ENCODE results near the gene C2orf78. TPM values are rescaled to one million over a fixed set of nuclear protein-coding genes. Genes with fewer than 3 reads are reported as not detected.

C2orf78 gene
- total RNA-seq, 1 donor from 2014 or later: not detected

DNA sequence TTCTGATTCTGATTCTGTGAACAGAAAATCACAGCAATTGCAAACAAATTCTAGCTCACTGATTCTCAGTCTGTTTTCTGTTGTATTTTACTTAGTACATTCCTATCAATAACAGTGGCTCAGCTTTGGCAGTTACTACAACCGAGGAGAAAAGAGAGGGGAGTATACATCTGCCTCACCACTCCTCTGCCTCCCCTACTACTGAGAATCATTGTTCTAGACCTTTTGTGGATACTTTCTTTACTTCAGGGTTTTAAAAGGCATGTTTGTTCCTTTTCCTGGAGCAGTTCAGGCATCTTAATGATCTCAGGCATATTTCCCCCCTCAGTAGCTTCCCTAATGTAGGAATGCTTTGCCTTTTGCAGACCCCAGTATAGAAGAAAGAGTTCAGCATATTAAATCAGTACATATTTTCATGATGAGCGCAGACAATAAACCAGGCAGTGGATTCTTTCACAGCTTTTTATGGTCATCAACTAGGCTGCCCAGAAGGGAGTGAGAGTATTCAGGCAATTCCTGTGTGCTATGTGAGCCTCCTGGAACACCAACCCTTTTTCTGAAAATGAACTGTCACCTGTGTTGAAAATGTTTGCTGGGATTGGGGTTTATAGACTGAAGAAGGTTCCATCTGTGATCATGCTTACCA, 55.0 kb downstream of the C2orf78 start:
- no peak overlapping the region for H3K4me3 ChIP-seq (ENCODE audit: low read depth, low read length)
- TF ChIP-seq, protein P1, sequence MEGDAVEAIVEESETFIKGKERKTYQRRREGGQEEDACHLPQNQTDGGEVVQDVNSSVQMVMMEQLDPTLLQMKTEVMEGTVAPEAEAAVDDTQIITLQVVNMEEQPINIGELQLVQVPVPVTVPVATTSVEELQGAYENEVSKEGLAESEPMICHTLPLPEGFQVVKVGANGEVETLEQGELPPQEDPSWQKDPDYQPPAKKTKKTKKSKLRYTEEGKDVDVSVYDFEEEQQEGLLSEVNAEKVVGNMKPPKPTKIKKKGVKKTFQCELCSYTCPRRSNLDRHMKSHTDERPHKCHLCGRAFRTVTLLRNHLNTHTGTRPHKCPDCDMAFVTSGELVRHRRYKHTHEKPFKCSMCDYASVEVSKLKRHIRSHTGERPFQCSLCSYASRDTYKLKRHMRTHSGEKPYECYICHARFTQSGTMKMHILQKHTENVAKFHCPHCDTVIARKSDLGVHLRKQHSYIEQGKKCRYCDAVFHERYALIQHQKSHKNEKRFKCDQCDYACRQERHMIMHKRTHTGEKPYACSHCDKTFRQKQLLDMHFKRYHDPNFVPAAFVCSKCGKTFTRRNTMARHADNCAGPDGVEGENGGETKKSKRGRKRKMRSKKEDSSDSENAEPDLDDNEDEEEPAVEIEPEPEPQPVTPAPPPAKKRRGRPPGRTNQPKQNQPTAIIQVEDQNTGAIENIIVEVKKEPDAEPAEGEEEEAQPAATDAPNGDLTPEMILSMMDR (conservative IDR thresholded peaks at IDR 0.05; ENCODE audit: low read depth, low read length): no peak
- DNase-seq (ENCODE audit: low read depth): no peak

DNA sequence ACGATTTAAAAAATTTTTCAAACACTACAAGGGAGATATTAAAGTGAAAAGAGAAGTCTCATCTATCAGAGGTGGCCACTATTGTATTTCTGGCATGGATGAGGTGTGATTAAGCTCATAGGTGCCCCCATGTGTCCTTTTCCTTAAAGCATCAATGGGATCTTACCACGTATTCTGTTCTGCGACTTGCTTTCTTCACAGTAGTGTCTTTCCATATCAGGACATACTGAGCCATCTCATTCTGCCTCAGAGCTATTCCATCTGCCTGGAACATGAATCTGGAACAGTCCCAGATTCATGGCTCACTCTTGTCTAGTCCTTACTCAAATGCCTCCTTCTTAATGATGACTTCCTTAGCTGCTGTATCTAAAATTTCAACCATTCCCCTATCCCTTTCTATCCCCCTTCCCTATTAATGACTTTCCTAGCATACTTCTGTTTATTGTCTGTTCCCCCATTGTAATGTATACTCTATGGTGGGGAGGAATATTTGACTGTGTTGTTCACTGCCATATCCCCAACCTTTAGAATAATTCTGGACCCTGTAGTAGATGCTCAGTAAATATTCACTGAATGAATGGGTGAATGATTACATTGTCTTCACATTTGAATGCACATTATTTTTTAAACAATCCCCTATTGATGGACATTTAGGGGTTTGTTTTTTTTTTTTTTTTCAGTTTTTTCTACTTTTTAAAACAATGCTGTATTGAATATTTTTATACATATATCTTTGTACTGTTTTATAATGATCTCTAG, 55.8 kb downstream of the C2orf78 start:
- TF ChIP-seq, protein P1 (conservative IDR thresholded peaks at IDR 0.05; ENCODE audit: low read depth, low read length): peak; percentile 7
- DNase-seq (ENCODE audit: low read depth): no peak
- H3K4me3 ChIP-seq (ENCODE audit: low read depth, low read length): no peak overlapping the region

DNA sequence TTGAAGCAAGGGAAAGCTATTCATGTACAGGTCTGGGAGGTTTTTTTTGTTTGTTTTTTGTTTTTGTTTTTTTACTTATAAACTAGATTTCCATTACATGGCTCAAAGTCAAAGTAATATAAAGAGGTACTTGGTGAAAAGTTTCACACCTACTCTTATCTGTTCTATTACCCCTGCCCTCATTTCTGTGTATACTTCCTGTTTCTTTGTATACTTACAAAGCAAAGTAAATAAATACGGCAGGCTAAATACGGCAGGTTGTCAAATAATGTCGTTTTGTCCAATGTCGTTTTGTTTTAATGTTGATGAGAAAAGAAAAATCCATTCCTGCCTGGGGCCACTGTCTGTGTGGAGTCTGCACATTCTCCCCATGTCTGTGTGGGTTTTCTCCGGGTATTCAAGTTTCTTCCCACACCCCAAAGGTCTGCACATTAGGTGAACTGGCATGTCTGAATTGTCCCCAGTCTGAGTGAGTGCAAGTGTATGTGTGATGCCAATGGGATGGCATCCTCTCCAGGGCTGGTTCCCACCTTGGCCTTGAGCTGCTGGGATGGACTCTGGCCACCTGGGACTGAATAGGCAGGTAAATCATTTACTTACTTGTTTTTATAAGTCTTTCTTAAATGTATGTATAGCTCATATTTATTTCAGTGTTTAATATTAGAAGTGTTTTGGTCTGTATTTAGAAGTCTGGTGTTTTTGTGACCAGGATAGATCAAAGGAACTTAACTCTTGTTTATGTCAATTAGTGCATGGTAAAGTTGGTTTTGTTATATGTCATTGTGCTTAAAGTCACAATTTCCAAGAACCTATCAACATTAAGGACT, 58.1 kb downstream of the C2orf78 start:
- no peak overlapping the region for H3K4me3 ChIP-seq (ENCODE audit: low read depth, low read length)
- TF ChIP-seq, protein P1 (conservative IDR thresholded peaks at IDR 0.05; ENCODE audit: low read depth, low read length): no peak
- DNase-seq (ENCODE audit: low read depth): no peak

DNA sequence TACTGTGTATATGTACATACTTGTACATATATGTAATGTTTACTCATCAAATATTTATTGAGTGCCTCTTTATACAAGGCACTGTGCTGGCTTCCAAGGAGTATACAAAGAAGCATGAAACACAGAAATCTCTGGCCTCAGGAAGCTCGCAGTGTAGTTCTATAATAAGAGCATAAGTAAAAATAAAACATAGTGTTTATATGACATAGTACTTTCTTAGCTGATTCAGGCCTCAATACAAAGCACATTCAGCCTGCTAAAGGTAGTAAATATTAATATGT, 58.7 kb downstream of the C2orf78 start:
- TF ChIP-seq, protein P1 (conservative IDR thresholded peaks at IDR 0.05; ENCODE audit: low read depth, low read length): no peak
- DNase-seq (ENCODE audit: low read depth): no peak
- H3K4me3 ChIP-seq (ENCODE audit: low read depth, low read length): no peak overlapping the region

DNA sequence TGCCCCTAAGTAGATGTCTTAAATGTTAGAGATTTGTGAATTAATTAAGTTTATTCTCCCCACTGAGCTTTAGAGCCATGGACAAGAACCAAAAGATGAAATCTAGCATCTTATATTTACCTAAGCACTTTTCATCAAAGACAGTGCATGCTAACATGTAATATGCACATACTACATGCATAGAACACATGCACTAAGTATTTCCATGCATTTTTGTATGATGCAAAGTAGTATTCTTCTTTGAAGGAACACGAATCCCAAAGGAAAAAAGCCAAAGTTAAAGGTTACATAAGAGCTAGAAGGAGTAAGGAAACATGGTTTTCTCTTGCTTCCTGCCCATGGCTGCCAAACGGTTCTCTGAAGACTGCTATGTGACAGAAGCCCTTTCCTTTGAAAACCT, 60.1 kb downstream of the C2orf78 start:
- TF ChIP-seq, protein P1 (conservative IDR thresholded peaks at IDR 0.05; ENCODE audit: low read depth, low read length): no peak

DNA sequence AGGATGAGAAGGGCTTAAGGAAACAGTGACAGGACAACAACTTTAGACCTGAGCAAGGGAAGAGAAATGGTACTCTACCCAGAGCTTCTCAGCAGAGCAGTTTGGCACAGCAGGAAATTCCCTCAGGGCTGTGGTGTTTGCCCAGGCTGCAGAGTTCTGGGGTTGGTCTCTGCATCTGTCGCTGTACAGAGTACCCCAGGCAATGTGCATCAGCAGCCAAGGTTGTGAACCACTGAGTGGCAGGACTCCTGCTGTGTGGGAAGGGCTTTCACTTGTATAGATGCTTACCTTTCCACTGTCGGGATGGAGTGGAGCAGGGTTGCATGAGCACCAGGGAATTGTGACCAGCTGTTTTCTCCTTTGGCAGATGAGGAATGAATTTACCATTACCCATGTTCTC, 66.0 kb downstream of the C2orf78 start:
- TF ChIP-seq, protein P1 (conservative IDR thresholded peaks at IDR 0.05; ENCODE audit: low read depth, low read length): no peak
- no peak overlapping the region for H3K4me3 ChIP-seq (ENCODE audit: low read depth, low read length)
- DNase-seq (ENCODE audit: low read depth): no peak

More for the DNA sequence above, 60.1 kb downstream of the C2orf78 start:
- DNase-seq (ENCODE audit: low read depth): no peak
- no peak overlapping the region for H3K4me3 ChIP-seq (ENCODE audit: low read depth, low read length)

Measured in epithelial cell of proximal tubule (primary cell).